Astrocyte (in vitro differentiated cells and primary cell): ENCODE results near the gene ARNT2.

Source experiments
- EZH2 ChIP-seq: IDR thresholded peaks from 2 replicates; pipeline ENCODE4 v1.6.1; 2012; ENCODE audit warnings: mild to moderate bottlenecking, low read length, inconsistent platforms; ENCODE audit not compliant: insufficient read depth
- TF ChIP-seq, protein P1 (sequence below): IDR thresholded peaks from 2 replicates; pipeline ENCODE4 v1.5.1; 2011; ENCODE audit warnings: low read depth, mild to moderate bottlenecking, inconsistent platforms, low read length, moderate library complexity; ENCODE audit not compliant: insufficient read depth

- TF ChIP-seq, protein P1, sequence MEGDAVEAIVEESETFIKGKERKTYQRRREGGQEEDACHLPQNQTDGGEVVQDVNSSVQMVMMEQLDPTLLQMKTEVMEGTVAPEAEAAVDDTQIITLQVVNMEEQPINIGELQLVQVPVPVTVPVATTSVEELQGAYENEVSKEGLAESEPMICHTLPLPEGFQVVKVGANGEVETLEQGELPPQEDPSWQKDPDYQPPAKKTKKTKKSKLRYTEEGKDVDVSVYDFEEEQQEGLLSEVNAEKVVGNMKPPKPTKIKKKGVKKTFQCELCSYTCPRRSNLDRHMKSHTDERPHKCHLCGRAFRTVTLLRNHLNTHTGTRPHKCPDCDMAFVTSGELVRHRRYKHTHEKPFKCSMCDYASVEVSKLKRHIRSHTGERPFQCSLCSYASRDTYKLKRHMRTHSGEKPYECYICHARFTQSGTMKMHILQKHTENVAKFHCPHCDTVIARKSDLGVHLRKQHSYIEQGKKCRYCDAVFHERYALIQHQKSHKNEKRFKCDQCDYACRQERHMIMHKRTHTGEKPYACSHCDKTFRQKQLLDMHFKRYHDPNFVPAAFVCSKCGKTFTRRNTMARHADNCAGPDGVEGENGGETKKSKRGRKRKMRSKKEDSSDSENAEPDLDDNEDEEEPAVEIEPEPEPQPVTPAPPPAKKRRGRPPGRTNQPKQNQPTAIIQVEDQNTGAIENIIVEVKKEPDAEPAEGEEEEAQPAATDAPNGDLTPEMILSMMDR: no peak
- no peak for TF ChIP-seq EZH2
Observed at GRCh38 chr15:80444680-80445251, 40.6 kb downstream of the ARNT2 start.
